H9 (cell line): ENCODE measurements around the gene PC. TPM values are rescaled to one million over a fixed set of nuclear protein-coding genes. Genes with fewer than 3 reads are reported as not detected.
A peak's percentile ranks its signal among the peaks of the same experiment; 100 is the strongest.

Source experiments
- DNase-seq: peaks from one replicate; pipeline ENCODE4 v3.0.0-alpha.2; 2017
- H2AFZ ChIP-seq: one replicate; pipeline ENCODE4 v1.6.1; 2013; ENCODE audit warnings: mild to moderate bottlenecking, low read length, control low read depth, moderate library complexity
- H2AK5ac ChIP-seq: 2 replicates; pipeline ENCODE4 v1.6.1; 2013; ENCODE audit warnings: low read length, control low read depth, mixed read lengths; ENCODE audit not compliant: insufficient read length
- H2BK120ac ChIP-seq: one replicate; pipeline ENCODE4 v1.6.1; 2013; ENCODE audit warnings: low read depth, mild to moderate bottlenecking, low read length, control low read depth, inconsistent platforms; ENCODE audit not compliant: poor library complexity, severe bottlenecking
- H2BK12ac ChIP-seq: 2 replicates; pipeline ENCODE4 v1.6.1; 2013; ENCODE audit warnings: low read length, control low read depth, mixed read lengths, low read depth; ENCODE audit not compliant: insufficient read length
- H2BK15ac ChIP-seq: 2 replicates; pipeline ENCODE4 v1.6.1; 2013; ENCODE audit warnings: low read depth, low read length, control low read depth
- H2BK20ac ChIP-seq: one replicate; pipeline ENCODE4 v1.6.1; 2013; ENCODE audit warnings: low read depth, mild to moderate bottlenecking, low read length, control low read depth, inconsistent platforms; ENCODE audit not compliant: poor library complexity, severe bottlenecking
- H2BK5ac ChIP-seq: 2 replicates; pipeline ENCODE4 v1.6.1; 2013; ENCODE audit warnings: low read length, control low read depth, mixed read lengths; ENCODE audit not compliant: insufficient read length
- H3K14ac ChIP-seq: 2 replicates; pipeline ENCODE4 v1.6.1; 2013; ENCODE audit warnings: low read length, control low read depth; ENCODE audit not compliant: insufficient read depth
- H3K18ac ChIP-seq: 2 replicates; pipeline ENCODE4 v1.6.1; 2013; ENCODE audit warnings: low read depth, mild to moderate bottlenecking, mixed read lengths, low read length, control low read depth; ENCODE audit not compliant: insufficient read length
- H3K23ac ChIP-seq: 2 replicates; pipeline ENCODE4 v1.6.1; 2013; ENCODE audit warnings: low read length, control low read depth, mixed read lengths, low read depth; ENCODE audit not compliant: insufficient read length
- H3K23me2 ChIP-seq: 2 replicates; pipeline ENCODE4 v1.6.1; 2013; ENCODE audit warnings: low read depth, mild to moderate bottlenecking, mixed read lengths, low read length, control low read depth; ENCODE audit not compliant: insufficient read length, poor library complexity, severe bottlenecking
- H3K27ac ChIP-seq: 2 replicates; pipeline ENCODE4 v1.5.1; 2013; ENCODE audit warnings: low read length, control low read depth, mixed read lengths, low read depth; ENCODE audit not compliant: insufficient read length
- H3K27me3 ChIP-seq: 2 replicates; pipeline ENCODE4 v1.6.1; 2013; ENCODE audit warnings: low read length, control low read depth, inconsistent platforms; ENCODE audit not compliant: insufficient read depth
- H3K4ac ChIP-seq: 2 replicates; pipeline ENCODE4 v1.6.1; 2013; ENCODE audit warnings: low read depth, mild to moderate bottlenecking, control low read depth, inconsistent platforms, low read length, moderate library complexity
- H3K4me1 ChIP-seq: 2 replicates; pipeline ENCODE4 v1.6.1; 2013; ENCODE audit warnings: low read length, control low read depth, inconsistent platforms; ENCODE audit not compliant: insufficient read depth
- H3K4me2 ChIP-seq: 2 replicates; pipeline ENCODE4 v1.6.1; 2013; ENCODE audit warnings: low read length, control low read depth, mixed read lengths; ENCODE audit not compliant: insufficient read length, insufficient read depth
- H3K56ac ChIP-seq: 2 replicates; pipeline ENCODE4 v1.6.1; 2013; ENCODE audit warnings: low read depth, mild to moderate bottlenecking, mixed read lengths, low read length, control low read depth; ENCODE audit not compliant: insufficient read length
- H3K79me1 ChIP-seq: 2 replicates; pipeline ENCODE4 v1.6.1; 2013; ENCODE audit warnings: low read depth, mild to moderate bottlenecking, moderate library complexity, low read length, control low read depth, inconsistent platforms; ENCODE audit not compliant: insufficient read depth, poor library complexity, severe bottlenecking
- H3K79me2 ChIP-seq: 2 replicates; pipeline ENCODE4 v1.6.1; 2013; ENCODE audit warnings: low read length, control low read depth, inconsistent platforms; ENCODE audit not compliant: insufficient read depth
- H3K9ac ChIP-seq: 2 replicates; pipeline ENCODE4 v1.6.1; 2013; ENCODE audit warnings: low read length, control low read depth, mixed read lengths; ENCODE audit not compliant: insufficient read length; ENCODE audit errors: extremely low read depth
- H3K9me3 ChIP-seq: one replicate; pipeline ENCODE4 v1.6.1; 2013; ENCODE audit warnings: low read depth, low read length, inconsistent platforms; ENCODE audit not compliant: control insufficient read depth
- H3T11ph ChIP-seq: one replicate; pipeline ENCODE4 v1.6.1; 2013; ENCODE audit warnings: mild to moderate bottlenecking, low read length, control low read depth, inconsistent platforms
- H4K20me1 ChIP-seq: one replicate; pipeline ENCODE4 v1.6.1; 2013; ENCODE audit not compliant: control insufficient read depth, insufficient read length, insufficient read depth
- H4K5ac ChIP-seq: 2 replicates; pipeline ENCODE4 v1.6.1; 2013; ENCODE audit warnings: low read depth, mild to moderate bottlenecking, mixed read lengths, low read length, control low read depth; ENCODE audit not compliant: insufficient read length
- H4K8ac ChIP-seq: replicated peaks from 2 replicates; pipeline ENCODE4 v1.6.1; 2013; ENCODE audit warnings: low read length, control low read depth, mixed read lengths, low read depth; ENCODE audit not compliant: insufficient read length
- H4K91ac ChIP-seq: 2 replicates; pipeline ENCODE4 v1.6.1; 2013; ENCODE audit warnings: low read depth, mild to moderate bottlenecking, moderate library complexity, mixed read lengths, low read length, control low read depth; ENCODE audit not compliant: insufficient read length
- H3K27ac Mint-ChIP-seq, 3 experiments: 2 replicates in 2 of 3; 3 replicates in 1 of 3; pipeline ENCODE4 v1.8.0; 2020 to 2021; ENCODE audit warnings: mixed read lengths in 3 of 3, mild to moderate bottlenecking in 1 of 3, moderate library complexity in 1 of 3
- H3K27me3 Mint-ChIP-seq: 2 replicates; pipeline ENCODE4 v1.8.0; 2021; ENCODE audit warnings: low read depth, mild to moderate bottlenecking, moderate library complexity, mixed read lengths
- H3K36me3 Mint-ChIP-seq, 3 experiments: 2 replicates in 2 of 3; 3 replicates in 1 of 3; pipeline ENCODE4 v1.8.0; 2020 to 2021; ENCODE audit warnings: low read depth in 3 of 3, mixed read lengths in 3 of 3; ENCODE audit not compliant: insufficient read depth in 1 of 3
- H3K4me1 Mint-ChIP-seq, 2 experiments: 2 replicates each; pipeline ENCODE4 v1.8.0; 2020; ENCODE audit warnings: mixed read lengths in 2 of 2
- H3K4me3 Mint-ChIP-seq, 2 experiments: 2 replicates in 1 of 2; 3 replicates in 1 of 2; pipeline ENCODE4 v1.8.0; 2020 to 2021; ENCODE audit warnings: mild to moderate bottlenecking in 2 of 2, mixed read lengths in 2 of 2, moderate library complexity in 1 of 2
- H3K9me3 Mint-ChIP-seq, 2 experiments: 2 replicates in 1 of 2; 3 replicates in 1 of 2; pipeline ENCODE4 v1.8.0; 2020; ENCODE audit warnings: mild to moderate bottlenecking in 2 of 2, mixed read lengths in 2 of 2, moderate library complexity in 1 of 2
- CTCF ChIP-seq: fragments of 200-600 bp; sonication (generic); conservative IDR thresholded peaks from 3 replicates; pipeline ENCODE4 v1.8.0; 2021; ENCODE audit warnings: antibody characterized with exemption, mild to moderate bottlenecking
- WGBS: extraction: QIAGEN DNeasy Blood & Tissue Kit; methylation state at CpG from one replicate; pipeline ENCODE4 v1.1.7; 2013; ENCODE audit warnings: missing lambda C conversion rate, low lambda C conversion rate, mixed read lengths; ENCODE audit not compliant: insufficient read length; ENCODE audit errors: extremely low coverage; 5-methylcytosine and 5-hydroxymethylcytosine counted together
- total RNA-seq: library from RNA; stranded (reverse); gene quantifications from 2 replicates; pipeline ENCODE4 v1.2.1, GENCODE V29; 2021

PC gene
- total RNA-seq, 1 experiment from 2014 or later = 32.6 TPM

- Mint-ChIP-seq H3K27ac (peak overlapping the region in 1 of 3 experiments; percentile 76; a peak in 3 of 7 replicates), H3K27me3 (peaks cover 2% of the 10 kb centered on the region; the same call in 1 of the 2 replicates), H3K36me3 (peaks cover 2 to 37% (median 29%) of the 10 kb centered on the region in 3 experiments; a peak in 6 of 7 replicates), H3K9me3 (no peaks in the 10 kb centered on the region), H3K4me1 (peaks cover 7 to 10% of the 10 kb centered on the region in 2 experiments), H3K4me3 (no peak overlapping the region)
- no peak overlapping the region for H3K27ac ChIP-seq
- H4K91ac ChIP-seq = no peak overlapping the region
- H4K5ac ChIP-seq = no peak overlapping the region
- H3T11ph ChIP-seq = no peak overlapping the region
- H3K9ac ChIP-seq = no peak overlapping the region
- no peak overlapping the region for H2BK12ac ChIP-seq
- H3K56ac ChIP-seq = no peak overlapping the region
- no peak overlapping the region for H3K23ac ChIP-seq
- no peak overlapping the region for H4K8ac ChIP-seq
- H3K4me2 ChIP-seq = no peak overlapping the region
- H2BK5ac ChIP-seq = no peak overlapping the region
- H2BK120ac ChIP-seq = no peak overlapping the region
- no peak overlapping the region for H2AFZ ChIP-seq
- no peak overlapping the region for H2AK5ac ChIP-seq
- no peak for DNase-seq
- H2BK20ac ChIP-seq = no peak overlapping the region
- no peaks in the 10 kb centered on the region for H3K9me3 ChIP-seq
- H2BK15ac ChIP-seq = no peak overlapping the region
- no peaks in the 10 kb centered on the region for H4K20me1 ChIP-seq
- no peak overlapping the region for H3K4ac ChIP-seq
- no peaks in the 10 kb centered on the region for H3K79me2 ChIP-seq
- H3K4me1 ChIP-seq = no peaks in the 10 kb centered on the region
- no peaks in the 10 kb centered on the region for H3K27me3 ChIP-seq
- no peak for TF ChIP-seq CTCF
- WGBS = no CpG with 5 or more reads among the region's 10 CpGs
- H3K18ac ChIP-seq = no peak overlapping the region
- H3K79me1 ChIP-seq = no peaks in the 10 kb centered on the region
- no peak overlapping the region for H3K14ac ChIP-seq
- no peaks in the 10 kb centered on the region for H3K23me2 ChIP-seq
Observed at GRCh38 chr11:66850235-66850587, 108.0 kb downstream of the PC start.
